GM21515 (cell line): ENCODE data around the gene LPCAT1.

Source experiments
- ATAC-seq: cut with Tn5 transposase; IDR thresholded peaks from one replicate; pipeline ENCODE4 v1.9.1; 2021; ENCODE audit not compliant: unreplicated experiment

Gene LPCAT1

GRCh38 chr5:1498623-1499416 lies 24.9 kb downstream of the LPCAT1 start:
- ATAC-seq: peak; percentile 24

GRCh38 chr5:1497795-1498622 lies 25.8 kb downstream of the LPCAT1 start:
- peak; percentile 23 for ATAC-seq

- ATAC-seq: peak; percentile 26
Measured at GRCh38 chr5:1497242-1497777, 26.4 kb downstream of the LPCAT1 start.

GRCh38 chr5:1495525-1495897 lies 28.2 kb downstream of the LPCAT1 start:
- no peak for ATAC-seq

- ATAC-seq: peak; percentile 31
Measured at GRCh38 chr5:1494780-1495524, 28.8 kb downstream of the LPCAT1 start.

- no peak for ATAC-seq
Measured at GRCh38 chr5:1493941-1494340, 29.8 kb downstream of the LPCAT1 start.

- ATAC-seq: no peak
Measured at GRCh38 chr5:1493413-1493812, 30.3 kb downstream of the LPCAT1 start.

GRCh38 chr5:1492757-1493156 lies 31.0 kb downstream of the LPCAT1 start:
- ATAC-seq: no peak

- ATAC-seq: no peak
Measured at GRCh38 chr5:1490376-1490775, 33.4 kb downstream of the LPCAT1 start.

- no peak for ATAC-seq
Measured at GRCh38 chr5:1489754-1490153, 34.0 kb downstream of the LPCAT1 start.

GRCh38 chr5:1488882-1489680 lies 34.7 kb downstream of the LPCAT1 start:
- ATAC-seq: peak; percentile 60

GRCh38 chr5:1487079-1487764 lies 36.5 kb downstream of the LPCAT1 start:
- no peak for ATAC-seq

GRCh38 chr5:1486271-1486670 lies 37.5 kb downstream of the LPCAT1 start:
- ATAC-seq: no peak

- ATAC-seq: no peak
Measured at GRCh38 chr5:1485579-1486118, 38.1 kb downstream of the LPCAT1 start.

GRCh38 chr5:1484730-1485578 lies 38.8 kb downstream of the LPCAT1 start:
- ATAC-seq: peak; percentile 39

- no peak for ATAC-seq
Measured at GRCh38 chr5:1483856-1484729, 39.7 kb downstream of the LPCAT1 start.

GRCh38 chr5:1483064-1483463 lies 40.7 kb downstream of the LPCAT1 start:
- no peak for ATAC-seq

- ATAC-seq: no peak
Measured at GRCh38 chr5:1481959-1482331, 41.8 kb downstream of the LPCAT1 start.
